Activated T-helper 17 cell treated with anti-CD3 and anti-CD28 coated beads, Interleukin-2, amount 50 U/mL, for 72 hours (primary cell): ENCODE measurements around the gene ZNF35. TPM values are rescaled to one million over a fixed set of nuclear protein-coding genes. Genes with fewer than 3 reads are reported as not detected.
A peak's percentile ranks its signal among the peaks of the same experiment; 100 is the strongest.
"Not testable (repeated sequence)": the region's sequence is repeated elsewhere in the genome, so short reads cannot be mapped to it uniquely, and the experiment has no call there.

Experiments used
- ATAC-seq: fragments of 150-1000 bp; cut with Tn5 transposase; replicated peaks from 2 replicates; pipeline ENCODE4 v1.10.0; 2021; ENCODE audit warnings: mild to moderate bottlenecking, moderate library complexity
- H3K27ac Mint-ChIP-seq: one replicate; pipeline ENCODE4 v1.8.0; 2022; ENCODE audit warnings: mixed read lengths
- H3K27me3 Mint-ChIP-seq: one replicate; pipeline ENCODE4 v1.8.0; 2022; ENCODE audit warnings: mixed read lengths
- H3K36me3 Mint-ChIP-seq: one replicate; pipeline ENCODE4 v1.8.0; 2022; ENCODE audit warnings: low read depth, mild to moderate bottlenecking, mixed read lengths
- H3K4me1 Mint-ChIP-seq: one replicate; pipeline ENCODE4 v1.8.0; 2022; ENCODE audit warnings: mixed read lengths
- H3K4me3 Mint-ChIP-seq: one replicate; pipeline ENCODE4 v1.8.0; 2022; ENCODE audit warnings: mild to moderate bottlenecking, mixed read lengths
- H3K9me3 Mint-ChIP-seq: one replicate; pipeline ENCODE4 v1.8.0; 2022; ENCODE audit warnings: mixed read lengths
- total RNA-seq, 2 donors: library from RNA; stranded (reverse); gene quantifications; one replicate each; pipeline ENCODE4 v1.2.3, GENCODE V29; 2022

ZNF35 gene
- total RNA-seq, 2 donors from 2014 or later: 1.6 to 3.0 TPM

DNA sequence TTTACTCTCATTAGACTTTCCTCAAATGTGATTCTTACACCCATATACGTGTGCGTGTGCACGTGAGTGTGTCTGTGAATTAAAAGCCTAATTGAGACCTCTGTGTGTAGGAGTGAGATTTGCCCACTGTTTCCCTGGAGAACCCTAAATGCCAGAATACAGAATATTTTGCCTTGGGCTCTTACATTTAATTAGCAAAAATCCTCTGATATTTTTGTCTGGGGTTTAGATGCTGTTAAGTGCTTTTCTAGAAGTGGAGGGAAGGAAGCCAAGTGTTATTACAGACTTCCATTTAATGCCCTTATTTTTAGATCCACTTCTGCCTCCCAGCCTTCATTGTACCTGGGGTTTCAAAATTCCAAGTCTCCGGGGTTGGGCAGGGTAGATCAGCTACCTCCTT lies 17.8 kb downstream of the ZNF35 start:
- Mint-ChIP-seq H3K4me1 (no peaks in the 10 kb centered on the region), H3K36me3 (no peaks in the 10 kb centered on the region), H3K9me3 (peaks cover 21% of the 10 kb centered on the region), H3K27ac (no peak overlapping the region), H3K4me3 (no peak overlapping the region), H3K27me3 (peaks cover 6% of the 10 kb centered on the region)
- no peak for ATAC-seq

DNA sequence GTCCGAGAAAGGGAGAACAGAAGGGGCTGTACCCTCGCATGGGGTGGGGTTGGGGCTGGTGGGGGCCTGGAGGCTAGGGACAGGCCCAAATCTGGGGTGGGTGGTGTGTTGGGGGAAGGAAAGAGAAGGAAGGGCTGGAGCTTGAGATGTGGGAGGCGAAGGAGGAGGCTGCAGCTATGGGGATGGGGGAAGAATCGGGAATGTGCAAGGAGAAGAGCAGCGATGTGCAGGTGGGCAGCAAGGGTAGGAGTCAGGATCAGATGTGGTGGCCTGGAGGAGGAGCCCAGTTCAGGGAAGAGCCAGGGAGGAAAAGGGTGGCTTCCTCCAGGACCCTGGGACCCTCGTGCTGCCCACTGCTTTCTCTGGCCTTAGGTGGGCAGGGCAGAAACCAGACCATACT lies 21.2 kb downstream of the ZNF35 start:
- Mint-ChIP-seq H3K27me3 (peaks cover 12% of the 10 kb centered on the region), H3K27ac (no peak overlapping the region), H3K36me3 (no peaks in the 10 kb centered on the region), H3K4me1 (peaks cover 7% of the 10 kb centered on the region), H3K9me3 (peaks cover 30% of the 10 kb centered on the region), H3K4me3 (no peak overlapping the region)
- ATAC-seq: no peak

GRCh38 chr3:44673466-44673865 lies 24.9 kb downstream of the ZNF35 start:
- H3K4me1 Mint-ChIP-seq, ATAC-seq, H3K27me3 Mint-ChIP-seq, H3K36me3 Mint-ChIP-seq, H3K4me3 Mint-ChIP-seq, H3K27ac Mint-ChIP-seq: not testable (repeated sequence)
- peaks cover 16% of the 10 kb centered on the region for H3K9me3 Mint-ChIP-seq

DNA sequence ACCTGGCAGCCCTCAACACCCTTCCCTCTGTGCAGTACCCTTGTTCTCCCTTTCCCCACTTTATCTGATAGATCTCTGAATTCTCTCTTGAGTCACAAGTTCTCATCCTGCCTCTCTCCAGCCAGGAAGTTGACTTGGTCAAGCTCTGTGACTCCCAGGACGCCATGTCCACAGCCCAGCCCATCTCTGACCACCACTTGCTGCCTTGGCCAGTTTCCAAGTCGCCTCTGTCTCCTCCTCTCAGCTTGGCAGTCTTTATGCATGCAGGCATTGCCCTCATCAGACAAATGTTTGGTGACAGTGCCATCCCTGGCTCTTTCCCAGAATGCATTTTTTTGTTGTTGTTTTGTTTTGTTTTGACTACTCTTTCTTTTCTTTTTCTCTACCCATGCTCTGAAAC lies 25.7 kb downstream of the ZNF35 start:
- Mint-ChIP-seq H3K36me3 (no peaks in the 10 kb centered on the region), H3K9me3 (peaks cover 16% of the 10 kb centered on the region), H3K4me1 (peaks cover 7% of the 10 kb centered on the region), H3K27ac (no peak overlapping the region), H3K27me3 (peaks cover 6% of the 10 kb centered on the region), H3K4me3 (no peak overlapping the region)
- no peak for ATAC-seq

DNA sequence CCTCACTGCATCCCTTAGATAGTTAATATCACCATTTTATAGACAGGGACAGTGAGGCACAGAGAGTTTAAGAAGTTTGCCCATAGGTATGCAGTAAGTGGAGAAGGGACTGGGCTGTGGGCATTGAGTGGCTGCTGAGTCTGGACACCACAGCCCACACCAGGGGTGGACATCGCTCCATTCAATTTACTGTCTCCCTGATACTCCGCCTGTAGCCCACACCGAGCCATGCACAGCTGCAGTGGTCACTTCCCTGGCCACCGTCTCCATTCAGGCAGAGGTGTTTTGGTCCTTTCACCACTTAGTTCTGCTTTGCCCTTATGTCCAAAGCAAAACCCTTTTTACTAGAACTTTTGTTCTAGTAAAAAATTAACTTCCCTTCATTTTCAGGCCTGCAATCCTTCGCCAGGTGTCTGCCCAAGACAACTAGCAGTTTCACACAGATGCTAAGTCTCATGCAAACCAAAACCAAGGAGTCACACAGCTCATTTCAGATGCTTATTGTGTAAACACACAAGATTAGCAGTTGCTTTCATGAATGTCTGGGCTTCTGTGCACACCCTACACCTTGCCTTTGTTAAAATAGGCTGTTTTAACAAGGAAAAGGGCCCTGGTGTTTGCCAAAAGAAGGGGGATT lies 30.1 kb downstream of the ZNF35 start:
- H3K9me3 Mint-ChIP-seq: peaks cover 12% of the 10 kb centered on the region

DNA sequence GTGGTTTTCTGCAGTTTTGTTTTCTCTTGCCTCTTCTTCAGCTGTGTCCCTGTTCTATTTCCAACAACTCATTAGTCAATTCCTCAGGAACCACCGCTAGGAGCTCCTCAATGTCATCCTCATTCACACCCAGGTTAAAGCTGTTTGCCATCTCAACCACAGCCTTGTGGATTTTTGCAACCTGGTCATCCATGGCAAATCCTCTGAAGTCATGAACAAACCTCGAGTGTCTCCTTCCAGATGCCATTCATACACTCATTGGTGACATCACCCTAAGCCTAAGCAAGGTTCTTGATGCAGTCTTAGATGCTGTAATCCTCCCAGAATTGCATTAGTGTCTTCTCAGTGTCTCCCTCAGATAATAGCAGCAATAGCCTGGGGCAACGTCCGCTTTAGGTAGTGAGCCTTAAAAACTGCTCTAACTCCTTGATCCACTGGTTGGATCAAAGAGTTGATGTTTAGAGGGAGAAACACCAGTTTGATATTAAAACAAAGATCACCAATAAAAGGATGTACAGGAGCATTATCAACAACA lies 32.5 kb downstream of the ZNF35 start:
- Mint-ChIP-seq H3K4me3 (no peak overlapping the region), H3K4me1 (peaks cover 4% of the 10 kb centered on the region), H3K9me3 (peaks cover 9% of the 10 kb centered on the region), H3K36me3 (no peaks in the 10 kb centered on the region), H3K27me3 (peaks cover 4% of the 10 kb centered on the region), H3K27ac (no peak overlapping the region)
- ATAC-seq: no peak

More for the DNA sequence above, 30.1 kb downstream of the ZNF35 start:
- Mint-ChIP-seq H3K27me3 (no peaks in the 10 kb centered on the region), H3K36me3 (no peaks in the 10 kb centered on the region), H3K4me1 (no peaks in the 10 kb centered on the region), H3K27ac (no peak overlapping the region), H3K4me3 (no peak overlapping the region)
- no peak for ATAC-seq

DNA sequence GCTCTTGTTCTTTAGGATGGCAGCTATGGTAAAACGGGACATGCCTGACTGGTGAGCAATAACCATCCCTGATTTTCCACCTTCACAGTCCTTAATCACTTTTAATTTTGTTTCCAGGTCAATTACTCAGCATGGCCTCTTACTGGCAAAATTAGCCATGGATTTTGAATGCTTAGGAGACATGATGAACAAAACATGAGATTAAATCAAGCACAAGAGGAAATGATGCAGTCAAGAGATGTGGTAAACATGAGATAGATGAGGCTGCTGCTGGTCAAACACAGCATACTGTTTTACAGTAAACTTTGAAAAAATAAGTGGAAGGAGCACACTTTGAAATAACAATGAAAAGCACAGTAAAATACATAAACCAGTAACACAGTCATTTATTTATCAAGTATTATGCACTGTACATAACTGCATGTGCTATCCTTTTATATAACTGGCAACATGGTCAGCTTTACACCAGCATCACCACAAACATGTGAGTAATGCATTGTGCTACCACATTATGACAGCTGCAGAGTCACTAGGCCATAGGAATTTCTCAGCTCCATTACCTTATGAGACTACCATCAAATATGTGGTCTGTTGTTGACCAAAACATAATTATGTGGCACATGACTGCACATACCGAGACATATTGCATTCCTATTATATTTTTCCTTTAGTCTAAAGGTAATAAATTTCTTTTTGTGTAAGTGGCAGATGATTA lies 33.8 kb downstream of the ZNF35 start:
- Mint-ChIP-seq H3K36me3 (no peaks in the 10 kb centered on the region), H3K27me3 (peaks cover 15% of the 10 kb centered on the region), H3K4me3 (no peak overlapping the region), H3K9me3 (peaks cover 17% of the 10 kb centered on the region), H3K27ac (no peak overlapping the region), H3K4me1 (peaks cover 4% of the 10 kb centered on the region)
- ATAC-seq: no peak

GRCh38 chr3:44685128-44685800 lies 36.7 kb downstream of the ZNF35 start:
- peak; percentile 54 for ATAC-seq
- H3K4me3 Mint-ChIP-seq: peak overlapping the region; percentile 57
- peaks cover 29% of the 10 kb centered on the region for H3K27me3 Mint-ChIP-seq
- no peak overlapping the region for H3K27ac Mint-ChIP-seq
- H3K4me1 Mint-ChIP-seq: peaks cover 4% of the 10 kb centered on the region
- H3K9me3 Mint-ChIP-seq: peaks cover 27% of the 10 kb centered on the region
- no peaks in the 10 kb centered on the region for H3K36me3 Mint-ChIP-seq

- ATAC-seq: no peak
- H3K4me3 Mint-ChIP-seq: no peak overlapping the region
- H3K27ac Mint-ChIP-seq: no peak overlapping the region
- H3K27me3 Mint-ChIP-seq: peaks cover 45% of the 10 kb centered on the region
- H3K9me3 Mint-ChIP-seq: peaks cover 30% of the 10 kb centered on the region
- no peaks in the 10 kb centered on the region for H3K36me3 Mint-ChIP-seq
- H3K4me1 Mint-ChIP-seq: peaks cover 4% of the 10 kb centered on the region
Observed at GRCh38 chr3:44687898-44688297, 39.4 kb downstream of the ZNF35 start.

Other genes with a start within 250 kb of the ZNF35 start
- 10 to 100 TPM in 1 of 2 donors, 1 to 10 TPM in 1; 8.6 to 12.1 TPM for gene ZNF445, start 171.1 kb upstream of the ZNF35 start, total RNA-seq
- 1 to 10 TPM in 1 of 2 donors, under 1 TPM in 1; 0.78 to 1.6 TPM for gene ZKSCAN7, start 93.5 kb upstream of the ZNF35 start, total RNA-seq
- gene ZNF660, start 63.8 kb upstream of the ZNF35 start, total RNA-seq: under 1 TPM in 1 of 2 donors, not detected in 1; 0.08 TPM
- 1 to 10 TPM; 7.9 to 8.4 TPM for gene ZNF197, start 23.7 kb upstream of the ZNF35 start, total RNA-seq
- 1 to 10 TPM in 1 of 2 donors, under 1 TPM in 1; 0.73 to 1.5 TPM for gene ZNF502, start 63.9 kb downstream of the ZNF35 start, total RNA-seq
- gene ZNF501, start 80.9 kb downstream of the ZNF35 start, total RNA-seq: 1 to 10 TPM in 1 of 2 donors, under 1 TPM in 1; 0.73 to 1.7 TPM
- gene KIAA1143, start 112.9 kb downstream of the ZNF35 start, total RNA-seq: 10 to 100 TPM; 21.0 to 26.1 TPM
- 10 to 100 TPM; 25.3 to 34.7 TPM for gene KIF15, start 113.1 kb downstream of the ZNF35 start, total RNA-seq
- 1 to 10 TPM; 6.9 to 7.3 TPM for gene TMEM42, start 213.2 kb downstream of the ZNF35 start, total RNA-seq
- not detected for gene TGM4, start 225.9 kb downstream of the ZNF35 start, total RNA-seq